HG03159 (cell line): ENCODE data around the gene DGKK.
"Not testable (repeated sequence)": the region's sequence is repeated elsewhere in the genome, so short reads cannot be mapped to it uniquely, and the experiment has no call there.

ENCODE experiments used
- ATAC-seq: cut with Tn5 transposase; IDR thresholded peaks from one replicate; pipeline ENCODE4 v1.9.1; 2021; ENCODE audit warnings: mild to moderate bottlenecking, moderate library complexity; ENCODE audit not compliant: unreplicated experiment

The DGKK gene

DNA sequence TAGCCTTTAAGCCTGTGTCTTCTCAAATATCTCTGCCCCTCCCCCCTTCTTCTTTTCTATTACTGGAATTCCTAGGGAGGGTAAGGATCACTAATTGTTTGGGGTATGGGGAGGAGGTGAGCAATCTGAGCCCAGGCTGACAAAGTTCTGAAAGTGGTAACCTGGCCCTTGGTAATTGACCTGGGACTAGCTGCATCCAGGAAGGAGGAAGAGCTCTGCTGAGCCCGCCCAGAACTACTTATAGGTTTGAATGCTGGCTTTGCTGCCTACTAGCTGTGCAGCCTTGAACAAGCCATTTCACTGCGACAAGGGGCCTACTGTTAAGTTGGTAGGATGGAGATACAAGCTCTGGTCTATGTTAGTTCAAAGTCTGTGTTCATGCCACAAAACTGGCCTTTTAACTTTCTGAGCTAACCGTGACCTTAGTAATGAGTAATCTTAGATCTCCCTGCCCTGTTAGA is 37.8 kb downstream of the DGKK start:
- no peak for ATAC-seq

DNA sequence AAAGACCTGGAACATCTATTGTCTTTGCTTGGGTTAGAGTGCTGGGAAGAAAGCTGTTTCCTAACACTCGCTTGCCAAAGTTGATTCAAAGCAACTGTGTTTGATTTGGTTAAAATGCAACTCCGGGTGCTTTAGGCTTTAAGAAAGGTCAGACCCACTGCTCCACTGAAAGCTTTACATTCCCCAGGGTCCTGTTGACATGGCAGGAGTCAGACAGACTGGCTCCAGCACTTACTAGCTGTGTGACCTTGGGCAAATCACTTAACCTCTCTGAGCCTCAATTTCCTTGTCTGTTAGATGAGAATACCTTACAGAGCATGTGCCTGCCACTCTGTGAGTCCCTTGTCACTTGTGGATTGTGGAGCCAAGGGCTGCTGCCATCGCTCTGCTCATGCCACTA is 39.0 kb downstream of the DGKK start:
- ATAC-seq: no peak

DNA sequence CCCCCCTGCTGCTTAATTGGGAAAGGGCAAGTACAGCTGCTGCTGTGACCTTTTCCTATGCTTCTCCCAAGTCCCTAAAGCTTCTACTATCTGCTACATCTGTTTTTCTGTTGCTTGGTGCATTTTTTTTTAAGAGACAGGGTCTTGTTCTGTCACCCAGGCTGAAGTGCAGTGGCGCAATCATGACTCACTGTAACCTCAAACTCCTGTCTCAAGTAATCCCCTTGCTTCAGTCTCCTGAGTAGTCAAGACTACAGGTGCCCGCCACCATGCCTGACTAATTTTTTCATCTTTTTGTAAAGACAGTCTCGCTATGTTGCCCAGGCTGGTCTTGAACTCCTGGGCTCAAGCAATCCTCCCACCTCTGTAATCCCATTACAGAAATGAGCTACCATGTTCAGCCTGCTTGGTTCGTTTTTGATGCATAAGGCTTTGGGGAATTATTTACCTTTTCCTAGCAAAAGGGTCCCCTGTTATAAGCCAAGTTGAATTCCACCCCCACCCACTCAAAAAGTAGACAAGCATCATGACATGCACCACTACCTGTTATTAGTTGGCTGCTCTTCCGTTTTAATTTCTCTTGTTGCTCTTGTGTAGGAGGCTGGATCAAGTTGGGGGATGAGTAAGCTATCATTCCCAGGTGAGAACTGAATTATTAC is 39.6 kb downstream of the DGKK start:
- ATAC-seq: no peak

DNA sequence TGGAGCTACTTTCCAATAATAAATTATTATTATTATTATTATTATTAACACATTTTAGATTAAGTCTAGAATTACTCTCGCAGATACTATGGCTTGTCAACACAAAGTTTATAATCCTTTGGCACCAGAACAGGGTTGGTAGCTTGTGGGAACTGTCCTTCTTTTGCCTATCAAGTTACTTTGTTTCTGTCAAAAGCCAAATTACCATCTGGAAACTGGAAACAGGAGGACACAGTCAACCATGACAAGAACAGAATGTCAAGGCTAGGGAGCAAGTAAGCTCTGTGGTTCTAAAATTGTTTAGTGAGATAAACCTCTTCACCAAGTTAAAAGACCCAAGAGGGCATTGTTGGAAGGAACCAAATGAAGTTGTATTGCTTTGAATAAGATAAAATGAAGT is 42.5 kb downstream of the DGKK start:
- no peak for ATAC-seq

DNA sequence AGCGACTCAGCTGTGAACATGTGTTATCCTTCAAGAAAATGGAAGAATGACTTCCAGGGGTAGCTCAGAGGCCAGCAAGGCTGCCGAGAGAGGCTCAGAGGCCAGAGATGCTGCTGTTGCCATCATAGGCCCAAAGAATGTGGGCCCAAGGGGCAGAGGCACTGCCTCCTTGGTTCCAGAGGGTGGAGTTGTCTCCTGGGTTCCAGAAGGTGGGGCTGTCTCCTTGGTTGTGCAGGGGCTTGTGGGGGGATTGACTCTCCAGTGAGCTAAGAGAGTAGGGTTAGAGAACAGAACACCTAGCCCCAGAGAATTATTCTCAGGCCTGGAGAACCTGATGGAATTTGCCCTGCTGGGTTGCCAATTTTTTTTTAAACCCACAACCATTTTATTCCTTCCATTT is 62.6 kb downstream of the DGKK start:
- ATAC-seq: no peak

DNA sequence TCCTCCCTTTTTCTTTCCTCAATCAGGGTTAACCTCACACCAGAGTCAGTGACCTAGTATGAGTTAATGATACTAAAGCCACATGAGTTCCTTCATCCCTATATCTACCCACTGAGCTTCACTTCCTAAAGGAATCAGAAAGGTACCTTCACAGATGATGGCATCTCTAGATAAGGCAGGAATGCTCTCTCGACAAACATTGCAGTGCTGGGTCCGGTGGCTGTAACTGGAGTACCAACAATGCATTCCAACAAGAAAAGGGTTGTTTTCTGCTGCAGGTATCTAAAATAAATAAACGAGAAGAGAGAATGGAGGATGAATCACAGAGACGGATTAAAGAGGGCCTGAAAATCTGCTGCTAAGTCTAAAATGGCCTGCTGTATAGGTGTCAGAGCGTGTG is 66.7 kb downstream of the DGKK start:
- no peak for ATAC-seq

DNA sequence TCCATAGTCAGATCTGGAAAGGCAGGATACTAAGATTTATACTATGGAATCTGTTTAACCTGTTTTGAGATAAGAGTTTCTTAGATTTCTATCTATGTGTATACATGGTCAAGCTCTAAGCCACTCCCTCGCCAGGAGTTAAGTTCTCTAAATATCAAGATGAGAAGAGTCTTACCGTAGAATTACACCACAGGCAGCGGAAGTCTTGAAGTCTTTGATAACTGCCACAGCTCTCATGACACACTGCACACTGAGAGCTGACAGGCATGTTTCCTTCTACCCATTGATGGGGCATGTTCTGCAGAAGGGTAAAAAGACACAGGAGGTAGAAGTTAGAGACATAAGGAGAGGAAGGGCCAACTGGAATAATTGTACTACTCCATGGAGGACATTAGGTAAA is 67.7 kb downstream of the DGKK start:
- no peak for ATAC-seq

DNA sequence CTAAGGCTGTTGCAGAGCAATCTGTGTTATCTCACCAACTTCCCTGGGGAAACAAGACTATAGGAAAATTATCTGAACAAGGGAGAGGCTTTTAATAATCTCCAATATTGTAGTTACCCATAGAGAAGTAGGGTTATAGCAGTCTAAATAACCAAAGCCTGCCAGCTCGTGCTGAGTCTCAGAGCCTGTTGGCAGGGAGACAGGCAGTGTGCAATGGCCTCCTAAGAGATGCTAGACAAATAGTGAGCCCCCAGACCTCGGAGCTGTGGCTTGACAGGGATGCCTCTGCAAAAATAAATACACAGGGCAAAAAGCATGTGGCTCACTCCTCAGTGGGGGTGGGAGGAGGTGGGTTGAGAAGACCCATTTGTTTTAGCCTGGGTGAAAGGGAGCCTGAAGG is 76.7 kb downstream of the DGKK start:
- no peak for ATAC-seq

DNA sequence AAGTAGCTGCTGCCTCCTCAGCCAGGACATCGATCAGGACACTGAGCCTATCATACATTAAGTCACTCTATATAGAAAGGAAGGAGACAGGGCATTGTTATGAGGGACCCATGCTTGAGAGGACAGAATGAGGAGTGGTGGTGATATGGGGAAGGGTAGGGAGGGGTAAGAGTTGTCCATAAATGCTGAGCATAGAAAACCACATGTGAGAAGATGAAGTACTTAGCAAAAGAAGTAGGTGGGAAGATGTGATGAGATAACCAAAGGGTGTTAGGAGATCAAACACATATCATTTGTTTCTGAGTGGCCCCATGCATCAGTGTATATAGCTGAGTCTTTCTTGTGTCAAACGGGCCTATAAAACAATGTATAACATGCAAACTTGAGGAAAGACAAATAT is 84.1 kb downstream of the DGKK start:
- ATAC-seq: no peak

DNA sequence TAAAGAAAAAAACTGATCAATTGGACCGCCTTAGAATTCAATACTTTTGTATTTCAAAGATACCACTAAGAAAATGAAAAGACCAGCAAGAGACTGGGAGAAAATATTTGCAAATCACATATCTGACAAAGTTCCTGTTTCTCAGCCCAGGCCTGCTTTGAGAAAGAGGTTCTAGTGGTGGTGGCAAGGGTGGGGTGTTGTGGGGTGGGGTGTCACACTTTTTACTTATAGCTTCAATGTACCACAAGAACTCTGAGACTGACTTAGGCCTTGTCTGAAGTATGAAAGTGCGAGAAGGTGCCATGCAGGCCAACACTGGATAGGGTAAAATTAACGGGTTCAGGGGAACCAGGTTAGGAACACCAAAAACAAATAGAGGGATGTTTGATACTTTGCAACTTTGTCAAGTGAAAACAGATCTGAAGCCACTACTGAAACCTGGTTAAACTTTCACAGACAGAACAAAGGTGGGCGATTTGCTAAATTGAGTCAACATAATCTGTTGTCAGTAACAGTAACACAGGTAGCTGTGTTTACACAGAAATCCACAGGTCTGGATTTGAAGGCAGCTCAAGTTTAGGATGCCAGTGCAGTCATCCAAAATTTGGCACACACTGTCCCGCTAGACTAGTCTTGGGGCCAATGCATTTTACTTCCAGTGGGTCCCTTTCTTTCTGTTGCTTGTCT is 88.8 kb downstream of the DGKK start:
- no peak for ATAC-seq

DNA sequence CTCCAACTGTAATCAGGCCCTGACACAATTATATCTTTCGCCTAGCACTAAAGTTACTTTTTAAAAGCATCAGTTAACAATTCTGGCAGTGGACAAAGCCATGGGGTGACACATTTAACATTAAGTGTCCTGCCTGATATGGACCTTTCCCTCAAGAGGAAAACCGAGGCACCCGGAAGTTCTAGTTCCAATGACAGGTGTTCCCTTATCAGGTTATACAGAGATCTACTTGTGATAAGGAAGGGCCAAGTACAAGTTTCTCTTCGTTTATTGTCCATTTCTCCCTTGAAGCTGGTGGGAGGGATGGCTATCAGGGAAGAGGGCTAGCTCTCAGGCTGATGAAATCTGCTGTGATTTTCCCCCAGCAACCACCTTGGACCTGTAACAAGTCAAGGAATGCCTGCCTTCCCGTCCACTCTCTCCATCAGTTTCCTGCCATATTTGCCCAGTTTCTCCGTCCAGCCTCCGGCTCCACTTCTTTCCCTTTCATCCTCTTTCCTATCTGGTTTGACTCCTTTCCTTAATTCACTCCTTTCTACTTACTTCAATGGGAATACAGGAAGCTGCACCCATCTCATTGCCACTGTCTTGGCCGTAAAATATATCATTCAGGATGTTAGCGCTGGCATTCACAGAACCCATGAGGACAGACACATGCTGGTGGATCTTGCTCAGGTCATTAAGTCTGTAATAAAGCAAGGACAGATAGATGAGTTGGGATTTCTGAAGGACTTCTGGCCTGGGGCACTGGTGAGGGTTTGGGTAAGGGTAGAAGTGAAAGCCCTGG is 95.0 kb downstream of the DGKK start:
- ATAC-seq: no peak

DNA sequence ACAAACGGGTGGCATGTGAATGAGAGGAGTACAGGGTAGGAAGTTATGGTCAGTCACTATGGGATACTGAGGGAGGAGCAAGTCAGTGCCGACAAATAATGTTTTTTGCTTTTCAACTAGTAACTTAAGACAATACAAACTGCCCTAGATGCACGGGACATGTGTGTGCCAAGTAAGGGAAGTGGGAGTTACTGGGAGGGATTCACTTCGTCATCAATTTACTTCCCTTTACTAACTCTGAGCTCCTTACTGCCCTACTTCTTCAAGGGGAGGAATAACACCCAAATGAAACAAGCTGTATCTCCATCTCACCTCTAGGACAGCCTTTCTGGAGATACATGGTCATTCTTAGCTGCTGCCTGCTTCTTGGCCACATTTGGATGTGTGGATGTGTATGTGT is 97.7 kb downstream of the DGKK start:
- no peak for ATAC-seq

DNA sequence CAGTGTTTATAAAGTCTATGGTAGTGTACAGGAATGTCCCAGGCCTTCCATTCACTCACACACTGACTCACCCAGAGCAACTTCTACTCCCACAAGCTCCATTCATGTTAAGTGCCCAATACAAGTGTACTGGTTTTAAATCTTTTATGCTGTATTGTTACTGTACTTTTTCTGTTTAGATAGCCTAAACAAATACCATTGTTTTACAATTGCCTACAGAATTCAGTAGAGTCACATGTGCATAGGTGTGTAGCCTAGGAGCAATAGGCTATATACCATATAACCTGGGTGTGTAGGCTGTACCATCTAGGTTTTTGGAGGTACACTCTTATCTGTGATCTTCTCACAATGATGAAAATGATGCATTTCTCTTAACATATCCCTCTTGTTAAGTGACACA is 126.7 kb downstream of the DGKK start:
- ATAC-seq: no peak

DNA sequence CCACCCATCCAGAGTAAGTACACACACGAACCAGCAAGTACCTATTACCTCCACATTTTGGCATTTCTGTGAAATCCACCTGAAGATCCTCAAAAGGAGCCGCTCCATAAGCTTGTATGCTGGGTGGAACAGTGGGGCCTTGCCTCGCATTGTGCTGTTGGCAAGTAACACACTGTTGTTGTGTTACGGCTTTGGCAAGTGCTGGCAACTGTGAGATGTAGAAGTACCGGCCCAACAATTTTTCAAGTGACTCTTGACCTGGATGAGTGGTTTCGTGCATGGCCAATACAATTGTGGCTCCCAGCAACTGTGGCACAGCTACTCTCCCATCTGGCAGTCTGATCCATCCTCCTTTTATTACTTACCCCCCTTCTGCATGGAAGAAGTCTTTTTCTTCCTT is 137.3 kb downstream of the DGKK start:
- no peak for ATAC-seq

DNA sequence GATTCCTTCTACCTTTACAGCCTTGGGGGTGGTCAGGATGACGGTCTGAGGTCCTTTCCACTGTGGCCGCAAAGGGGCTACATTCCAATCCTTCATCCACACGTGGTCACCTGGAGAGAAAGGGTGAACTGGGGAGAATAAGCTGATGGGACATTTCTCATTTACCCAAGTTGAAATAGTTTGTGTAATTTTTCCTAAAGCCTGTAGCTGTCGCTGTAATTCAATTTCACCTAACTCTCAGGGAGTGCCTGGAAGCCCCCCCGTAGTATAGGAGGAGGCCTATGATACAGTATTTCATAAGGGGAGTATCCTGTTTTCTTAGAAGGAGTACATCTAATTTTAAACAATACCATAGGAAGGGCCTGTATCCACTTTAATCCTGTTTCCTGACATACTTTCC is 138.0 kb downstream of the DGKK start:
- not testable (repeated sequence) for ATAC-seq

DNA sequence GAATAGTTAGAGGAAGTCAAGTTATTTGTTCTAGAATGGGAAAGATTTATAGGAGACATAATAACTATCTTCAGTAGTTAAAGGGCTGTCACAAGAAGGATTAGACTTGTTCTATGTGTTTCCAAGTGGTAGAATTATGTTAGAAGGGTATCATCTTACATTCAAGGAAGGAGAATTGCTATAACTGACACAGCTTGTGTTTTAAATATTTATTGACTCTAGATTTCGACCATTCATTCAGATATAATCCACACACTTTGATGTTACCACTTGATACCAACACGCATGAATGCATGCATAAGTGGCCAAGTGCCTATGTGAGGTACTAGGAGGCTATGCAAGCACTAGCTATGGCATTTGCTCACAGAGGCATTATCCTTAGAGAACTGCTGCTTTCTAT is 143.4 kb downstream of the DGKK start:
- no peak for ATAC-seq
